Measurements from ENCODE around the gene SRXN1. TPM values are rescaled to one million over a fixed set of nuclear protein-coding genes. Genes with fewer than 3 reads are reported as not detected.

The SRXN1 gene
- total and polyA plus RNA-seq, 2 experiments from 2014 or later, result 58.6 to 94.1 TPM

- DNase-seq, result no peak
- TF ChIP-seq EZH2phosphoT487 (IDR thresholded peaks at IDR 0.05; ENCODE audit: insufficient read depth, low read depth) (no peak), EZH2 (IDR thresholded peaks at IDR 0.05; ENCODE audit: insufficient read depth, poor library complexity, severe bottlenecking) (peak; percentile 5)
- Histone ChIP-seq H3K36me3 (ENCODE audit: low read depth) (no peaks in the 10 kb centered on the region), H3K4me2 (ENCODE audit: unreplicated experiment) (no peak overlapping the region), H3K4me3 (no peak overlapping the region), H2AFZ (no peak overlapping the region), H3K9ac (no peak overlapping the region), H3K27me3 (replicated peaks; ENCODE audit: insufficient read depth) (peaks cover 38% of the 10 kb centered on the region), H3K27ac (no peak overlapping the region), H4K20me1 (ENCODE audit: insufficient read depth) (no peaks in the 10 kb centered on the region), H3F3A (ENCODE audit: insufficient read depth) (peaks cover 4% of the 10 kb centered on the region; the same call in 1 of the 2 replicates), H3K9me3 (ENCODE audit: low read depth) (no peaks in the 10 kb centered on the region), H3K4me1 (ENCODE audit: insufficient read depth) (peaks cover 10% of the 10 kb centered on the region; the same call in 1 of the 2 replicates), H3K9me2 (ENCODE audit: insufficient read depth) (no peaks in the 10 kb centered on the region), H3K79me2 (ENCODE audit: insufficient read depth) (no peaks in the 10 kb centered on the region)
- 10% methylated on average over 6 of the region's 6 CpGs for WGBS, 2 experiments (ENCODE audit: low coverage in 1 of 2, low lambda C conversion rate in 2 of 2, missing lambda C conversion rate in 2 of 2)
- in situ Hi-C loops (cut with MboI), result no loop called here
These were observed 12.3 kb upstream of the SRXN1 start for GRCh38 chr20:665276-665675.

- Histone ChIP-seq H4K20me1 (ENCODE audit: insufficient read depth) (no peaks in the 10 kb centered on the region), H3K4me3 (no peak overlapping the region), H3K9me3 (ENCODE audit: low read depth) (no peaks in the 10 kb centered on the region), H3K9ac (no peak overlapping the region), H3K4me1 (ENCODE audit: insufficient read depth) (peaks cover 11% of the 10 kb centered on the region; the same call in 1 of the 2 replicates), H3K9me2 (ENCODE audit: insufficient read depth) (no peaks in the 10 kb centered on the region), H3K79me2 (ENCODE audit: insufficient read depth) (no peaks in the 10 kb centered on the region), H2AFZ (no peak overlapping the region), H3K4me2 (ENCODE audit: unreplicated experiment) (no peak overlapping the region), H3F3A (ENCODE audit: insufficient read depth) (peaks cover 4% of the 10 kb centered on the region; the same call in 1 of the 2 replicates), H3K27me3 (replicated peaks; ENCODE audit: insufficient read depth) (peaks cover 38% of the 10 kb centered on the region), H3K36me3 (ENCODE audit: low read depth) (no peaks in the 10 kb centered on the region), H3K27ac (no peak overlapping the region)
- WGBS, 2 experiments (ENCODE audit: low coverage in 1 of 2, low lambda C conversion rate in 2 of 2, missing lambda C conversion rate in 2 of 2), result 35 to 37% methylated on average over 12 to 13 of the region's 13 CpGs
- in situ Hi-C loops (cut with MboI), result no loop called here
- no peak for DNase-seq
- no peak for TF ChIP-seq EZH2phosphoT487 (IDR thresholded peaks at IDR 0.05; ENCODE audit: insufficient read depth, low read depth)
- TF ChIP-seq EZH2 (IDR thresholded peaks at IDR 0.05; ENCODE audit: insufficient read depth, poor library complexity, severe bottlenecking), result peak; percentile 66
These were observed 11.6 kb upstream of the SRXN1 start for GRCh38 chr20:664576-664975.

GRCh38 chr20:664151-664550 lies 11.2 kb upstream of the SRXN1 start:
- H3F3A ChIP-seq (ENCODE audit: insufficient read depth), result peaks cover 4% of the 10 kb centered on the region; the same call in 1 of the 2 replicates
- no peak overlapping the region for H2AFZ ChIP-seq
- H4K20me1 ChIP-seq (ENCODE audit: insufficient read depth), result no peaks in the 10 kb centered on the region
- H3K4me1 ChIP-seq (ENCODE audit: insufficient read depth), result peaks cover 12% of the 10 kb centered on the region; the same call in 1 of the 2 replicates
- WGBS, 2 experiments (ENCODE audit: low coverage in 1 of 2, low lambda C conversion rate in 2 of 2, missing lambda C conversion rate in 2 of 2), result 6 to 7% methylated on average over 13 to 43 of the region's 60 CpGs
- H3K79me2 ChIP-seq (ENCODE audit: insufficient read depth), result no peaks in the 10 kb centered on the region
- no peaks in the 10 kb centered on the region for H3K9me2 ChIP-seq (ENCODE audit: insufficient read depth)
- no peaks in the 10 kb centered on the region for H3K9me3 ChIP-seq (ENCODE audit: low read depth)
- H3K4me2 ChIP-seq (ENCODE audit: unreplicated experiment), result no peak overlapping the region
- no peak overlapping the region for H3K27ac ChIP-seq
- DNase-seq, result no peak
- in situ Hi-C loops (cut with MboI), result no loop called here
- H3K9ac ChIP-seq, result no peak overlapping the region
- TF ChIP-seq EZH2phosphoT487 (IDR thresholded peaks at IDR 0.05; ENCODE audit: insufficient read depth, low read depth) (no peak), EZH2 (IDR thresholded peaks at IDR 0.05; ENCODE audit: insufficient read depth, poor library complexity, severe bottlenecking) (no peak)
- peaks cover 38% of the 10 kb centered on the region for H3K27me3 ChIP-seq (replicated peaks; ENCODE audit: insufficient read depth)
- H3K4me3 ChIP-seq, result no peak overlapping the region
- no peaks in the 10 kb centered on the region for H3K36me3 ChIP-seq (ENCODE audit: low read depth)

DNA sequence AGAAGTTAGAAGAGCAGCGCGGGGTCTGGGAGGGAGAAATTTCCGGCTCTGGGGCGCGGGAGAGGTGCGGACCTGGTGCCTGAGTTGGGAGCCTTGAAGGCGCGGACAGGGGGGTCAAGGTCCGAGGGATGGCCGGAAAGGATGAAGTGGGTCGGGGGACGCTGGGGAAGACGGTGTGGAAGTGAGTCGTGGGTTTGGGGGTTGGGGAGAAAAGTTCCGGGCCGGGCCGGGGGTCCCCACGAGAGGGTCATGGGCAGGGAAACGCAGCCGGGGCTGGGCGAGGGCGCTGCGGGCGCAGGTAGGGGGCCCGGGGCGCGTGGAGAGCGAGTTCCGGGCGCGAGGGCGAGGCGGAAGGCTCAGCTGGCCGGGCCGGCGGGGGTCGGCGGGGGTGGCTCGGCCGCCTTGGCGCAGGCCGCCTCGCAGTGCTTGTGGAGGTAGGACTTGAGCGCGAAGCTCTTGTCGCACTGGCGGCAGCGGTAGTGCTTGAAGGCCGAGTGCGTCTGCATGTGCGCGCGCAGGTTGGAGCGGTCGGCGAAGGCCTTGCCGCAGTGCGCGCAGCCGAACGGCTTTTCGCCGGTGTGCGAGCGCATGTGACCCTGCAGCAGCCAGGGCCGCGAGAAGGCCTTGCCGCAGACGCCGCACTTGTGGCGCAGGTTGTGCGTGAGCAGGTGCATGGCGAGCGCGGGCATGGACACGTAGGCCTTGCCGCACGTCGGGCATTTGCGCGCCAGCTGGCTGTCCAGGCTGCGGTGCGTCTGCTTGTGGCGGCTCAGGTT lies 10.5 kb upstream of the SRXN1 start:
- H3K4me3 ChIP-seq, result no peak overlapping the region
- no peaks in the 10 kb centered on the region for H3K9me2 ChIP-seq (ENCODE audit: insufficient read depth)
- no peaks in the 10 kb centered on the region for H3K9me3 ChIP-seq (ENCODE audit: low read depth)
- H2AFZ ChIP-seq, result no peak overlapping the region
- no peak overlapping the region for H3K27ac ChIP-seq
- peaks cover 18% of the 10 kb centered on the region for H3K4me1 ChIP-seq (ENCODE audit: insufficient read depth)
- H3K4me2 ChIP-seq (ENCODE audit: unreplicated experiment), result no peak overlapping the region
- no peaks in the 10 kb centered on the region for H3K79me2 ChIP-seq (ENCODE audit: insufficient read depth)
- H3K36me3 ChIP-seq (ENCODE audit: low read depth), result no peaks in the 10 kb centered on the region
- H3K9ac ChIP-seq, result no peak overlapping the region
- H3F3A ChIP-seq (ENCODE audit: insufficient read depth), result peaks cover 4% of the 10 kb centered on the region; the same call in 1 of the 2 replicates
- peaks cover 35% of the 10 kb centered on the region for H3K27me3 ChIP-seq (replicated peaks; ENCODE audit: insufficient read depth)
- no peaks in the 10 kb centered on the region for H4K20me1 ChIP-seq (ENCODE audit: insufficient read depth)
- 6 to 8% methylated on average over 50 to 78 of the region's 84 CpGs for WGBS, 2 experiments (ENCODE audit: low coverage in 1 of 2, low lambda C conversion rate in 2 of 2, missing lambda C conversion rate in 2 of 2)
- peak; percentile 47 for DNase-seq
- TF ChIP-seq EZH2phosphoT487 (IDR thresholded peaks at IDR 0.05; ENCODE audit: insufficient read depth, low read depth), result no peak
- TF ChIP-seq EZH2 (IDR thresholded peaks at IDR 0.05; ENCODE audit: insufficient read depth, poor library complexity, severe bottlenecking), result peak; percentile 54
- in situ Hi-C loops (cut with MboI), result no loop called here
